NAMALWA (cell line): ENCODE results near the gene FRYL.
"Not testable (repeated sequence)": the region's sequence is repeated elsewhere in the genome, so short reads cannot be mapped to it uniquely, and the experiment has no call there.

ENCODE experiments used
- DNase-seq: peaks from one replicate; pipeline ENCODE4 v3.0.0-alpha.2; 2015; ENCODE audit warnings: low spot score

Gene FRYL

DNA sequence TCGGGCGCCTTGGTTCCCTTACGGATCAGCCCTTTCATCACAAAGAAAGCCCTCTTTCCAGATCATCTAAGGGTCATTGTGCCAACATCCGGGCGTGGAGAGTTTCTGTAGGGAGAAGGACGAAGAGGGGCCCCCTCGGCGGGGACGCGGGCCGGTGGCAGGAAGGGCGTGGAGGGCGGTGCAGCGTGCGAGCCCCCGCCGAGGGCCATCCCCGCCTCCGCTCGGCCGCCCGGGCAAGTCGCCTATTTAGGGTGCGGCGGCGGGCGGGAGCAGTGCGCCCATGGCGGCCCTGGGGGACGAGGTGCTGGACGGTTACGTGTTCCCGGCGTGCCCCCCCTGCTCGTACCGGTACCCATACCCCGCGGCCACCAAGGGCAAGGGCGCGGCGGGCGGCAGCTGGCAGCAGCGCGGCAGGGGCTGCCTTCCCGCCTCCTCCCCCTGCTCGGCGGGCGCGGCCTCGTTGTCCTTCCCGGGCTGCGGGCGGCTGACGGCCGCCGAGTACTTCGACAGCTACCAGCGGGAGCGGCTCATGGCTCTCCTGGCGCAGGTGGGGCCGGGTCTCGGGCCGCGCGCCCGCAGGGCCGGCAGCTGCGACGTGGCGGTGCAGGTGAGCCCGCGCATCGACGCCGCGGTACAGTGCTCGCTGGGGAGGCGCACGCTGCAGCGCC is 289.9 kb downstream of the FRYL start, which contains the start of gene ZAR1:
Gene ZAR1 (plus strand): TSS at position 241 of the 668 bp plus-strand sequence. CDS start 40 bp downstream, at position 281.
- no peak for DNase-seq

DNA sequence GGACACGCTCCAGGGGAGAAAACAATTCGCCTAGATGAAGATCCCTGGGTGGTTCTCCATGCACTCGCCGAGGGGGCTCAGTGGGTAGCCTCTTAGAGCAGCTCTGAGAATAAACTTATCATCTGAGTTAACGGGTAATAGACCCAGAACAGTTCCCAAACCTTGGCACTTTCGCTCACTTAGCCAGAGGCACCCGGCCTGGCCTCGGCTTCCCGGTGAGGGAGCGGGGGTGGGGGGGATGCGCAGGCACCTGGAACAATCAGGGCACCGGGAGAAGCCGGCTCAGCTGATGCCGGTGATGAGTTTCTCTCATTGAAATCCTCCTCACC is 290.4 kb downstream of the FRYL start:
- DNase-seq, result no peak

DNA sequence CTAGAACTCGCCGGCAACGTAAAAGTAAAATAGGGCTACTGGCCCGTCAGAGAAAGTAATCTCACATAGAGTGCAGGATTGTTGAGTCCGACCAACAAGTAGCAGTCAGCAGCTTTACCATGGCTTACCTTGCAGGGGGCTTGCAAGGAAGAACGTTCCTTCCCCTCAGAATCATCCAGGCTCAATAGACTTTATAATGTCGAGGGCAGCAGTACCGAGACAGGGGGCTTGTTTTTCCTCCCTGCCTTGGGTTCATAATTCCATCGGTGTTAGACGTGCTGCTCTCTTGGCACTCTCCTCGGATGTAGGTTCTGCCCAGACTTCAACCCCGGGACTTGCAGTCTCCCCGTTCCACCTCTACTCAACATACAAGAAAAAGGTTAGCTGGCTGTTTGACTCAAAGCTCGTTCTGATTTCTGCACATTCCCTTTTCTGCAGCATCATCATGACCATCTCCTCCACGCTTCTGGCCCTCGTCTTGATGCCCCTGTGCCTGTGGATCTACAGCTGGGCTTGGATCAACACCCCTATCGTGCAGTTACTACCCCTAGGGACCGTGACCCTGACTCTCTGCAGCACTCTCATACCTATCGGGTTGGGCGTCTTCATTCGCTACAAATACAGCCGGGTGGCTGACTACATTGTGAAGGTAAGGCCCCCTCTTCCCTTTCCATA is 295.4 kb downstream of the FRYL start:
- no peak for DNase-seq

DNA sequence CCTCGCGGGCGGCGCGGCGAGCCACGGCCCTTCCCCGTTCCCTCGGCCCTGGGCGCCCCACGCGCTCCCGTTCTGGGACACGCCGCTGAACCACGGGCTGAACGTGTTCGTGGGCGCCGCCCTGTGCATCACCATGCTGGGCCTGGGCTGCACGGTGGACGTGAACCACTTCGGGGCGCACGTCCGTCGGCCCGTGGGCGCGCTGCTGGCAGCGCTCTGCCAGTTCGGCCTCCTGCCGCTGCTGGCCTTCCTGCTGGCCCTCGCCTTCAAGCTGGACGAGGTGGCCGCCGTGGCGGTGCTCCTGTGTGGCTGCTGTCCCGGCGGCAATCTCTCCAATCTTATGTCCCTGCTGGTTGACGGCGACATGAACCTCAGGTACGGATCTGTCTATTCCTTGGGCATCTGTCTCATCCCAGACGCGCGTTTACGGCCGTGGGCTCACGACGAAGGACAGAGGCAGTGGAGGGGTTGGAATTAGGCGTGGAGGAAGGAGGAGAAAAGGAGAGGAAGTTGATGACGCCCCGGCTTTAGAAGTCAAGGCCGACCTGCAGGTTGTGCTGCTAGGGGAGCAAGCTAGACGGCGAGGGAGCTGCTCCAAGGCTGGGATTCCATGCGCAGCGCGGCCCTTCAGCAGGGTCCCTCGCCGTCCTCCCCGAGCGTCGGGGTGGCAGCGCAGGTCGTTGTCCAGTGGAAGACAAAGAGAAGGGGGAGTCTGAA is 296.1 kb downstream of the FRYL start:
- no peak for DNase-seq

DNA sequence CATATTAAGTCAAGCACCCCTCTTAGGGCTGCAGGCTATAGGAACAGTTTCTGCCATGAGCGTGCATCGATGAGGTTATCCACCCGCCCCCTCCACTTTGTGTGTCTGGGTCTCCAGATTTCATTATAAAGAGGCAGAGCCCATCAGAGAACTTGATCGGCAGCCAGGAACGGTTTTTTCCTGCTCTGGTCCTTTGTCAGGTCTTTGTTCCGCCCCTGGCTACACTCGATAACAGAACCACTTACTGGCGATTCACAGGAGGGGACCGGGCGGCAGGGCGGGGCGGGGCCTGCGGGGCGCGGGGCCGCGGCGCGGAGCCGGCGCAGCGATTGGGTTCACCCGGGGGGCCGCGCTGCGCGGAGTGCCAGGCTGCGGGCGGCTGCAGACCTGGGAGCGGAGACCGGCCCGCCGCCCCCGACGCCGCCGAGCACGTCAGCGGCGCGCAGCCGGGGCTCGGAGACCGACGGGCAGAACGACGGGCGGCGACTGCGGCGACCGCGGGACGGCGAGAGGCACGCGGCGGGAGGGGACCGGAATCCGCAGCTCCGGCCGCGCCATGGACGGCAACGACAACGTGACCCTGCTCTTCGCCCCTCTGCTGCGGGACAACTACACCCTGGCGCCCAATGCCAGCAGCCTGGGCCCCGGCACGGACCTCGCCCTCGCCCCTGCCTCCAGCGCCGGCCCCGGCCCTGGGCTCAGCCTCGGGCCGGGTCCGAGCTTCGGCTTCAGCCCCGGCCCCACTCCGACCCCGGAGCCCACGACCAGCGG is 296.9 kb downstream of the FRYL start, which contains the start of gene SLC10A4:
Gene SLC10A4 (plus strand): TSS at position 338 of the 771 bp plus-strand sequence. CDS start 219 bp downstream, at position 557.
- DNase-seq, result no peak

DNA sequence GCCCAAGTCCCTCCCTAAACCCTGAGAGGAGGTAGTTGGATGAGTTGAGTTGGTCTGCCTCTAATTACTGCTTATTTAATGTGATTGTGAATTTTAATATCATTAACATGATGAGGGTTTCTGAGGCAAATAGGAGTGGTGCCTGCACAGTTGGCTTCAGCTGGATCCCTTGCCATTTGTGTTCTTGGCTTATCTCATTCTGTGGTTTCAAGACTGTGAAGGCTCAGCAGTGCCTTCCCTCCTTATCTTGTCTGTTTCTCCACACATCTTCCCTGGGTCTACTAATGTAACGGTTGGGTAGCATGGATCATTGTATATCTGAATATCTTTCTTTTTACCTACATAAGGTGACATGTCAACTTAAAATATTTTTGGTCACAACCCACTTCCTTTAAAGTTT is 298.5 kb downstream of the FRYL start:
- DNase-seq, result no peak

DNA sequence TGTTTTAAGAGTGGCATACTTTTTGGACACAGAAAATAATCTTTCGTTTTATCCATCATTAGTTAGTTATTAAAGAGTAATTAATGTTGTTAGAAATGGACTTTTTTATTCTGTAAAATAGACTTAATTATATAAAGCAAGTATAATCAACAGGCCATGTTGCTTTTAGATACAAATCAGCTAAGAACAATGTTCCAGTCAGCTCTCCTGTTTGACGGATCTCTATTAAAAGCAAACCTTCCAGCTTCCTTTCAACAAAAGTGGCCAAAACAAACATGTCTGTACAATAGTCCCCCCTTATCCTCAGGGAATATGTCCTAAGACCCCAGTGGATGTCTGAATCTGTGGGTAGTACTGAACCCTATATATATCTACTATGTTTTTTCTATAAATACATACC is 301.8 kb downstream of the FRYL start:
- no peak for DNase-seq

DNA sequence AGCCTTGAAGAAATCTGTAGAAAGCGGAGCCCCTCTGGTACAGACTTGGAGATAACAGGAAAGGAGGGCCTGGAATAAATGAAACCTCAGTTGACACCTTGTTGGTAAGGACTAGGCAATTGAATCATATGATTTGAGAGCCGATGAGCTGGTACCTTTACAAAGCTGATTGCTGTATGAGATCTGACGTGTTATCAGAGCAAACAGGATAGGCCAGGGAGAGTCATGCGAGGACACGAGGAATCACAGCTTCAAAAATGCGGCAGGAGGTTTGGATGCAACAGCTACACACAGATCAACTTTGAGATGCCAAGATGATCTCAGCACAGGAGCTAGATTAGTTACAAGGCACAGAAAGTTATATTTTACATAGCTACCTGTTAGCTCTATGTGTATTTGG is 304.3 kb downstream of the FRYL start:
- DNase-seq, result no peak

DNA sequence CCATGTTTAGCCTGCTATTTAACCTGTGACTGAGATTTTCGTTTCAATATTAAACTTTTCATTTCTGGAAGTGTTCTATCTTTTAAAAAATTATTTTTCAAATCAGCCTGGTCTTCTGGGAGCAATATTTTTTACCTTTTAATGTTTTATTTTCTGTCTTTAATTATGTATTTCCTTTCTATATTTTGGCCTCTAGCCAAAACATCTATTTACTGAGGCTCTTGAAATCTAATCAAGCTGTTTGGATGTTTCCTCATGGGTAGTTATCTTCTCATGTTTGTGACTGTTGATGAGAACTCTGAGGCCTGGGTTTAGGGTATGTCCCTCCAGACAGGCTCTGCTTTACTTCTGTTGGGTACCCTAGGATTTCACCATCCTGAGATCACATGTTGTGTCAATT is 307.3 kb downstream of the FRYL start:
- no peak for DNase-seq

DNA sequence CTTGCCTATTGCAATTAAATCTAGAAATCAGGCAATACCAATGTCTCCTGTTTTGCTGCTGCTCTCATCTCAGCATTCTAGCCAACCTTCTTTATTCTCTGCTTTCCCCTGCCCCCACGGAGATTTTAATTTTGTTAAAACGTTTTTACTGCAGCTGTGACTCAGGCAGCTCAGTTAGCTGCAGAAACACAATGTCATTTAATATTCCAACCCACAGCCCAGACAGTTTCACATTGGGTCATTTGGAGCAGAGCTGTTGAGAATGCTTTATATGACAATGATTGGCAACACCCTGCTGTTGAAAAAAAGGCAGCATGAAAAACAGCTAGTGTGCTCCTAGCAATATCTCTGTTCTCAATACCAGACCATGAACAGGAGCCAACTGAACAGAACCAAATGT is 309.5 kb downstream of the FRYL start:
- no peak for DNase-seq

DNA sequence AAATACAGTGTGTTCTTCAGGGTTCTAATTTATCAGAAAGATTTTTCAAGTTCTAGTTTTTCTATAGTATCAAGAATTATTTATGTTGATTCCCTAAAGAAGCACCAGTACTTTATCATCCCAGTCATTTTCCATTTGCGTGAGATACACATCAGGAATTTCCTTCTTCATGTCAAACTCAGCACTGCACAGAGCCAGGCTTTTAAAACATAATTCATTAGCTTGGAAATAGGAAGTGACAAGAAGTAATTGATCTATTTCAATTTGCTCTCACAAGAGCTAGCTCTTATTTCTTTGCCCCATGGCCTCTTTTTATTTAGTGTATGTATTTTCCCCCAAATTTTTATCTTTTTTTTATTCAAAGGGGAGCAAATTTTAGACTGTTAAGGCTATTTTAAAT is 309.9 kb downstream of the FRYL start:
- DNase-seq, result no peak

DNA sequence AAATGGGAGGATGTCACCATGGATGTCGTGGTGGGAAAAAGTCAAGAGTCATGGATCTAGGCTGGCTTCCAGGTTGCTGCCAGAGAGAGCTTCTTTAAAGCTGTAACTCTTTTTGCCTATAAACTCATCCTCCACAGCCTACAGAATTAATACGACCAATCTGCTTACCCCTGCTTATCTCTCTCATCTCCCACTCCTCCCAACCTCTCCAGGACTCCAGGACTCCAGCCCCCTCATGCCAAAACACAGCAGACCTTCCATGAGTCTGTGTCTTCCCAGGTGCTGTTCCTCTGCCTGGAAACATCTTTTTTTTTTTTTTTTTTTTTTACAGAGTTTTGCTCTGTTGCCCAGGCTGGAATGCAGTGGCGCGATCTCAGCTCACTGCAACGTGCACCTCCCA is 312.2 kb downstream of the FRYL start:
- DNase-seq, result no peak

DNA sequence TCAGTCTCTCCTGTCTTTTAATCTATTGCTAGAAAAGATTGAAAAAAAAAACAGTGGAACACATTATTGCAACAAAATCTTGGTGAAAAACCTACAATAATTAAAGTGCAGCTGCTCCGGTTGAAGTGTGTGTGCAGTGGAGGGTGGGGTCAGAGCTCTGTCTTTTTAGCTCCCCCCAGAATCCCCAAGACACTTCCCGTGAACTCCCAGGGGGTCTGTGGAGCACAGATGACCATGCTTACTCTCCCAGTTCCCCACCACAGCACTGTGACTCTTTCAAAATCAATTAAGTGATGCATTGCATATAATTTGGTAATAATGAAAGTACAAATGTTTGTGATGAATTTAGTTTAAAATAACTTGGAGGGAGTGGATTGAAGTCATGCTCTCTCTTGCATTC is 312.6 kb downstream of the FRYL start:
- DNase-seq, result no peak

DNA sequence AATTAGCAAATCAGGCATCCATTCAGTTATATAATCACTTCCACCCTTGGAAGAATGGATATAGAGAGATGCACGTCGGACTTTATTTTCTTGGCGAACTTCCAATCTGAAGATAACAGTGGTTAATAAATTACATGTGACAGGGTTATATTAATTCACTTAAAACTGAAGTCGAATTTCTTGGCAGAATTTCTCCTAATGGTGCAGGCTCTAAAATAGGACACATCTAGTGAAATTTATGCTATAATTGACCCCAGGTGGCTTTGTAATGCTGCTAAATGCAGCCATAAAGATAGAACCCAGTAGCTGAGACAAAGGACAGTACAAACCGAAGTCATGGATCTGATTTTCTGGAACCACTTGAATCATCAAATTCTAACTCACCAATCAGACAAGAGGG is 317.7 kb downstream of the FRYL start:
- no peak for DNase-seq

DNA sequence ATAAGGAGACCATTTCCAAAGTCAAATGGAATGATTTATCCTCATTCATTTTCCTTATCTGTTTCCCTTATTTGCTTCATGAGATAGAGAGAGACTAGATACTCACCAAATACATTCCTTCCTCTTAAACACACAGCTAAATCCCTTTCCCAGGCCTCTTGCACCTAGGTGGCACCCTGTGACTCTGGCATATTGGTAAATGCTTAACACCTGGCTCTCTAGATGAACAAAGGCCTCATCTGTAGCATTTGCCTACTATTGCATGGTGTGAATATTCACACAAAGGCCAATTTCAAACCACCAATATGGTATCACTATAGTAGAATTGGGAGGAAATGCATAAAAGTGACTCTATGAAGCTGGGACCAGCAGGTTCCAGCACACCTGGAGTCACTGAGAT is 319.1 kb downstream of the FRYL start:
- no peak for DNase-seq

DNA sequence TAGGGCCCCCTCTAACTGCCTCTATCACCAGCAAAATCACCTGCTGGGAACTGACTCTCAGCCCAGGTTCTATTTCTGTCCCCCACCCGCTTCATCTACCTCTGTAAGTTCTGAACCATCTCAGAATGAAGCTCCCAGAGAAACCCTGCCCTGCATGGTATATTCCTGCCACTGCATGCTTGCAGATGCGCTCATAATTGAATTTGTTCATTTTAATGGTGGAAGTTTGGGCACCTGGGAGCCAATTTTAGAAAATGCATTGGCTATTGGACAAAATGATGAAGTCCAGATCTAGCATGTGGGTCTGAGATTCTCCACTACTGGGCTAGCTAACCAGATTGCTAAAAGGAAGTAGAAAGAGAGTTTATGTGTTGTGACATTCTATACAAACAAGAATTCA is 325.5 kb downstream of the FRYL start:
- DNase-seq, result no peak

DNA sequence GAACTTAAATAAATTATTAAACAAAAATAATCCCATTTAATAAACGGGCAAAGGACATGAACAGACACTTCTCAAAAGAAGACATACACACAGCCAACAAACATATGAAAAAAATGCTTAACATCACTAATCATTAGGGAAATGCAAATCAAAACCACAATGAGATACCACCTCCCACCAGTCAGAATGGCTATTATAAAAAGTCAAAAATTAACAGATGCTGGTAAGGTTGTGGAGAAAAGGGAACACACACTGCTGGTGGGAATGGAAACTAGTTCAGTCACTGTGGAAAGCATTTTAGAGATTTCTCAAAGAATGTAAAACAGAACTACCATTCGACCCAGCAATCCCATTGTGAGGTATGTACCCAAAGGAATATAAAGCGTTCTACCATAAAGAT is 328.4 kb downstream of the FRYL start:
- not testable (repeated sequence) for DNase-seq

DNA sequence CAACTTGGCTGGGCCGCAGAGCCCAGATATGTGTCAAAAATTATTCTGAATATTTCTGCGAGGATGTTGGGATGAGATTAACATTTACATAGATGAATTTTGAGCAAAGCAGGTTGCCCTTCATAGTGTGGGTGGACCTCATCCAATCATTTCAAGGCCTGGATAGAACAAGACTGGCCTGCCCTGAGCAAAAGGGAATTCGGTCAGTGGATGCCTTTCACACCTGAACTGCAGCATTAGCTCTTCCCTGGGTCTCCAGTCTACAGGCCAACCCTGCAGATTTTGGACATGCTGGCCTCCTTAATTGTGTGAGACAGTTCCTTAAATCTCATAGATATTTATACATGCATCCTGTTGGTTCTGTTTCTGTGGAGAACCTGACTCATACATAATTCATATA is 329.3 kb downstream of the FRYL start:
- no peak for DNase-seq

DNA sequence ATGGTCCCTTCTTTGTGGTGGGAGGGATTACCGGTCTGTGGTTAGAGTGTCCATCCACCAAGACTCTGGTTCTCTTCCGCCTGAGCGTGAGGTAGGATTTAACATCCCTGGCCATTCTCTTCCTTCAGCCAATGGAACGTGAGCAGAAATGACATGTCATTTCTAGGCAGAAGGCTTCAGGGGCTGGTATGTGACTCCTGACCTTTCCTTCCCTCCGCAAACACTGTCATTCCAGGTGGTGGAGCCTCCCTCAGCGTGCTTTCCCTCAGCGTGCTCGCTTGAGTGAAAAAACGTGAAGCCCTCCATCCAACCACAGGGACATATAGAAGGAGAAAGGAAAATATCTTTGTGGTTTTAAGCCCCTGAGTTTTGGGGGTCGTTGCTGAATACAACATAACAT is 330.9 kb downstream of the FRYL start:
- DNase-seq, result no peak
